ENCODE results near the gene ZBTB4.
"Not testable (repeated sequence)": the region's sequence is repeated elsewhere in the genome, so short reads cannot be mapped to it uniquely, and the experiment has no call there.

The ZBTB4 gene

DNA sequence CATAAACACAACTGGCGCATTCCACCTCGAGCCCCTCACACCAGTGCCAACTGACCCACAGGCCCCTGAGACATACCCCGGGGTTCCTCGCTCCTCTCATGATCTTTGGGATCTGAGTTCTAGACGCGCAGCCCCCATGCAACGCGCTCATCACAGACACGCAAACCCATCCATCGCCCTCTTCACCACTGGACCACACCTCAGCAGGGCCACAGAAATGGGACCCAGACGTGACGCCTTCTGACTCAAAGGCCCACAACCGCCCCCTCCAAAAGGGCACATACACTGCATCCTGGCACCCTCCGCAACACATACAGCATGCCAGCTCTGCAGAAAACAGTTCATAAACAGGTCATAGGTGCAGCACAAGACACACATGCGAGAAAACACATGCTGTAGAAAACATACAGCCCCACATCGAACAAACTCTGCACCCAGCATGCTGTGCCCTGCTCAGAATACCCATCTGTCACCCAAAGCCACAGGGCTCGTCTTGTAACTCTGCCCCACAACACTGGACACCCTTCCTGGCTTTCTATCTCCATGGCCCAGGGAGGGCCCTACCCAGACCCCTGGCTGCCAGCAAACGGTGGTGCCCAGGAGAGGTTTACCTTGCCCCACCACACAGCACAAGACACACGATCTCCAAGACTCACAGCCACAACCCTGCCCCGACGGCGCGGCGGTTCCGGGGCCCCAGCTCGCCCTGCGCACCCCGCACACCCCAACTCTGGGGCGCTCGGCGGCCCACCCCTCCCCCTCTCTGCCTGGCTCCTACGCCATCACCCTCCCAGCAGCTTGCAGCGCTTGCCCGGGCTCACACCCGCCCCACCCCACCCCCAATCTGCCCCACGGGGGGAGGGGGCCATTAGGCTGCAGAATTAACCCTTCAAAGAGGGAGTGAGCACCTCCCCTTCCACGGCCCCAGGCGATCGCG is 887 bp downstream of the ZBTB4 start:
- no peaks in the 10 kb centered on the region for H3K36me3 ChIP-seq
- no peaks in the 10 kb centered on the region for H3K27me3 ChIP-seq
- no peak for TF ChIP-seq CTCF (IDR thresholded peaks at IDR 0.05)
- H3K9me3 ChIP-seq, result no peaks in the 10 kb centered on the region
- H3K4me3 ChIP-seq (ENCODE audit: low read depth in 1 of 2, low read length in 1 of 2), result peak overlapping the region; percentile 66 to 81
- H3K4me1 ChIP-seq (ENCODE audit: control insufficient read depth in 1 of 2, insufficient read depth in 1 of 2, low read depth in 1 of 2, low read length in 1 of 2), result peaks cover 47 to 52% of the 10 kb centered on the region in 2 experiments
- peak overlapping the region; percentile 81 for H3K27ac ChIP-seq

DNA sequence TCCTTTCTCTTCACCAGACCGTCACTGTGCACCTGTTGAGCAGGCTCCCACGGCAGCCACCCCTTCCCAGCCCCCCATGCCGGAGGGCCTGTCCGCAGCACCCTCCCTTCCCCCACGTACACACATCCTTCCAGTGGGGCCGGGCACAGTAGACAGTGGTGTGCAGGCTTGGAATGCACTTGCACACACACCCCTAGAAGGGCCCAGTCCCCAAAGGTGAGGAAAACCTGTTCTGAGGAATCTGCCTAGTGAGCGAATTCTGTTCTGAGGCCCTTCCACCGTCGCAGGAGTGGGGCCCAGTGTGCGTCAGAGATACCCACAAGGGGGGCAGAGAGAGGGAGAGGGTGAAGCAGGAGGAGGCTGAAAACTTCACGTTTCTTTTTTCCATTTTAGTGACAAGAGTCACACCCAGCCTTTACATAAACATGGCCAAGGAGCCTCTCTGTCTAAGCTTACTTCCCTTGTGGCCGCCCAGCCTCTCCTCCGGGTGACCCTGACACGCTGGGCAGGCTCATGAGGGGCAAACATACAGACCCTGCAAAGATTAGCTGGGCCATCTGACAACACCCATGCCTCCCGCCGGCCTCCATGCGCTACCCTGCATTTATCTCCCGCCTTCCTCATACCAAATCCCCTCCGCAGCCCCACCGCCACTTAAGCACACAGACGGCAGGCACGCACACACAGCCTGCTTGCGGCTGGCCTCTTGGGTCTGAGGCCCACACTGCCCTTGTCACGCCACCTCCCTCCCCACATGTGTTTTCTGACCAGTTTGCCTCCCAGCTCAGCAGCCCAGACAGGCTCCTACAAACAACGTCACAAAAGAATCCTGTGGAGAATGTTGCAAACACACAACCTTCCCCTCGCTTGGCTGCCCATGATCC is 1.8 kb downstream of the ZBTB4 start:
- Histone ChIP-seq H3K4me1 (ENCODE audit: control insufficient read depth in 1 of 2, insufficient read depth in 1 of 2, low read depth in 1 of 2, low read length in 1 of 2) (peaks cover 40 to 47% of the 10 kb centered on the region in 2 experiments), H3K9me3 (no peaks in the 10 kb centered on the region), H3K36me3 (no peaks in the 10 kb centered on the region), H3K4me3 (ENCODE audit: low read depth in 1 of 2, low read length in 1 of 2) (peak overlapping the region in 1 of 2 experiments; percentile 81), H3K27me3 (no peaks in the 10 kb centered on the region), H3K27ac (peak overlapping the region; percentile 81)
- TF ChIP-seq CTCF (IDR thresholded peaks at IDR 0.05), result no peak

GRCh38 chr17:7476951-7477350 is 2.5 kb downstream of the ZBTB4 start:
- no peak overlapping the region for H3K4me3 ChIP-seq (ENCODE audit: low read depth in 1 of 2, low read length in 1 of 2)
- H3K36me3 ChIP-seq, result no peaks in the 10 kb centered on the region
- H3K27me3 ChIP-seq, result no peaks in the 10 kb centered on the region
- H3K9me3 ChIP-seq, result no peaks in the 10 kb centered on the region
- peaks cover 40 to 47% of the 10 kb centered on the region in 2 experiments for H3K4me1 ChIP-seq (ENCODE audit: control insufficient read depth in 1 of 2, insufficient read depth in 1 of 2, low read depth in 1 of 2, low read length in 1 of 2)
- peak overlapping the region; percentile 81 for H3K27ac ChIP-seq
- TF ChIP-seq CTCF (IDR thresholded peaks at IDR 0.05), result no peak

GRCh38 chr17:7476494-7476893 is 2.9 kb downstream of the ZBTB4 start:
- Histone ChIP-seq H3K27me3 (no peaks in the 10 kb centered on the region), H3K36me3 (no peaks in the 10 kb centered on the region), H3K4me1 (ENCODE audit: control insufficient read depth in 1 of 2, insufficient read depth in 1 of 2, low read depth in 1 of 2, low read length in 1 of 2) (peaks cover 40 to 47% of the 10 kb centered on the region in 2 experiments), H3K4me3 (ENCODE audit: low read depth in 1 of 2, low read length in 1 of 2) (no peak overlapping the region), H3K27ac (no peak overlapping the region), H3K9me3 (no peaks in the 10 kb centered on the region)
- TF ChIP-seq CTCF (IDR thresholded peaks at IDR 0.05), result no peak

DNA sequence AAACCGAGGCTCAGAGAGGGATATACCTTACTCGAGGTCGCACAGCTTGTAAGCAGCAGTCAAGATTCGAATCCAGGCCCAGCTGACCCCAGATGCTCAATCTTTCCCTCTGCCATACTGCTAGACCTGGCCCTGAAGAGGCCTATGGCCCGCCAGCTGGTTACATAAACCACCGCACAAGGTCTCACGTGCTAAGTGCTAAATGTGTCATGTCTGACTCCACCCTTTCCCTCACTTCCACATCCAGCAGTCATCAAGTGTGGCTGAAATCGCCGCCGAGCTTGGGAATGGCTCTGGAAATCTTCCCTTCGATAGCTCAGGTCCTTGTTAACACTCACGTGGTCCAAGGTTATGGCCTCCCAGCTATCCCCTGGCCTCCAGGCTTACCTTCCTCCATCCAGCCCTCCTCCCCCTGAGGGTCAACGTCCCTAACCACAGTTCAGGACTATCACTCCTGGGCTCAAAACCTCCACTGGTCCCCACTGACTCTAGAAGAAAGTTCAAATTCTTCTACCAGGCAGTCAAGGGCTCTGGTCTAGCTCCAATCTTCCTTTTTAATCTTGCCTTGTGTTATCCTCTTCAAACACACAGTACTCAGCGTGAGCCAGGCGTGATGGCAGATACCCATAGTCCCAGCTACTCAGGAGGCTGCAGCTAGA is 3.5 kb downstream of the ZBTB4 start:
- TF ChIP-seq CTCF (IDR thresholded peaks at IDR 0.05), result no peak
- H3K27ac ChIP-seq, result no peak overlapping the region
- H3K4me1 ChIP-seq (ENCODE audit: control insufficient read depth in 1 of 2, insufficient read depth in 1 of 2, low read depth in 1 of 2, low read length in 1 of 2), result peaks cover 40 to 47% of the 10 kb centered on the region in 2 experiments
- H3K27me3 ChIP-seq, result no peaks in the 10 kb centered on the region
- H3K4me3 ChIP-seq (ENCODE audit: low read depth in 1 of 2, low read length in 1 of 2), result no peak overlapping the region
- no peaks in the 10 kb centered on the region for H3K36me3 ChIP-seq
- no peaks in the 10 kb centered on the region for H3K9me3 ChIP-seq

GRCh38 chr17:7474767-7475166 is 4.7 kb downstream of the ZBTB4 start:
- H3K4me3 ChIP-seq (ENCODE audit: low read depth in 1 of 2, low read length in 1 of 2); H3K27me3 ChIP-seq; H3K9me3 ChIP-seq; H3K36me3 ChIP-seq; H3K27ac ChIP-seq: not testable (repeated sequence)
- H3K4me1 ChIP-seq (ENCODE audit: control insufficient read depth in 1 of 2, insufficient read depth in 1 of 2, low read depth in 1 of 2, low read length in 1 of 2), result peaks cover 35 to 43% of the 10 kb centered on the region in 2 experiments

Data from neutrophil (primary cell).